Right atrium auricular region (tissue), 2 donors: ENCODE measurements around the gene CACNA2D2. TPM values are rescaled to one million over a fixed set of nuclear protein-coding genes. Genes with fewer than 3 reads are reported as not detected.

Experiments
- DNase-seq: peaks from one replicate; pipeline ENCODE4 v3.0.0-alpha.2; 2019; ENCODE audit warnings: low spot score
- H3K27ac ChIP-seq, 2 donors: fragments of 200-600 bp; sonication (generic); 1 replicate in 1 of 2; 2 replicates in 1 of 2; pipeline ENCODE4 v1.5.1; 2016 to 2019
- H3K27me3 ChIP-seq, 2 donors: fragments of 200-600 bp; sonication (generic); one replicate each; pipeline versions ENCODE4 v1.5.1 to v1.6.0; 2017 to 2019
- H3K36me3 ChIP-seq: fragments of 200-600 bp; sonication (generic); one replicate; pipeline ENCODE4 v1.5.1; 2016
- H3K4me1 ChIP-seq, 2 donors: fragments of 200-600 bp; sonication (generic); one replicate each; pipeline versions ENCODE4 v1.5.1 to v1.6.0; 2017 to 2019
- H3K4me3 ChIP-seq, 2 donors: fragments of 200-600 bp; sonication (generic); 1 replicate in 1 of 2; 2 replicates in 1 of 2; pipeline ENCODE4 v1.5.1; 2017 to 2019; ENCODE audit warnings: mild to moderate bottlenecking in 1 of 2, moderate library complexity in 1 of 2
- H3K9me3 ChIP-seq, 2 donors: fragments of 200-600 bp; sonication (generic); one replicate each; pipeline ENCODE4 v1.5.1; 2019
- CTCF ChIP-seq, 2 donors: fragments of 200-600 bp; sonication (generic); IDR thresholded peaks; one replicate each; pipeline ENCODE4 v1.5.1; 2019; ENCODE audit warnings: antibody characterized with exemption in 2 of 2
- total RNA-seq, 2 donors: library from RNA; depleted of rRNA; stranded (reverse); fragments of >200 nt; gene quantifications; one replicate each; pipeline ENCODE4 v1.1.0, GENCODE V29; 2016

CACNA2D2 gene
- total RNA-seq, 2 donors from 2014 or later = 3.7 to 6.2 TPM

- TF ChIP-seq CTCF (IDR thresholded peaks at IDR 0.05) = no peak
- Histone ChIP-seq H3K27ac (no peak overlapping the region), H3K4me1 (peaks cover 0 to 25% of the 10 kb centered on the region in 2 donors), H3K9me3 (no peaks in the 10 kb centered on the region), H3K36me3 (no peaks in the 10 kb centered on the region), H3K27me3 (no peaks in the 10 kb centered on the region), H3K4me3 (no peak overlapping the region)
- no peak for DNase-seq
Observed at GRCh38 chr3:50444213-50444612, 59.2 kb downstream of the CACNA2D2 start.

- peak overlapping the region in 1 of 2 donors; percentile 53 for H3K27ac ChIP-seq
- no peak for DNase-seq
Observed at GRCh38 chr3:50442945-50443579, 60.4 kb downstream of the CACNA2D2 start.

GRCh38 chr3:50441424-50442217 lies 61.8 kb downstream of the CACNA2D2 start:
- Histone ChIP-seq H3K27ac (peak overlapping the region in 1 of 2 donors; percentile 43), H3K9me3 (no peaks in the 10 kb centered on the region), H3K4me3 (no peak overlapping the region), H3K36me3 (no peaks in the 10 kb centered on the region), H3K4me1 (peaks cover 0 to 32% of the 10 kb centered on the region in 2 donors), H3K27me3 (no peaks in the 10 kb centered on the region)
- TF ChIP-seq CTCF (IDR thresholded peaks at IDR 0.05) = no peak
- DNase-seq = no peak

More at GRCh38 chr3:50442945-50443579, 60.4 kb downstream of the CACNA2D2 start:
- H3K9me3 ChIP-seq = no peaks in the 10 kb centered on the region
- no peak for TF ChIP-seq CTCF (IDR thresholded peaks at IDR 0.05)
- H3K4me3 ChIP-seq = no peak overlapping the region
- no peaks in the 10 kb centered on the region for H3K27me3 ChIP-seq
- no peaks in the 10 kb centered on the region for H3K36me3 ChIP-seq
- peaks cover 0 to 25% of the 10 kb centered on the region in 2 donors for H3K4me1 ChIP-seq

GRCh38 chr3:50436114-50436674 lies 67.2 kb downstream of the CACNA2D2 start:
- Histone ChIP-seq H3K36me3 (no peaks in the 10 kb centered on the region), H3K4me1 (peaks cover 0 to 15% of the 10 kb centered on the region in 2 donors), H3K27ac (peak overlapping the region in 1 of 2 donors; percentile 56), H3K9me3 (no peaks in the 10 kb centered on the region), H3K27me3 (no peaks in the 10 kb centered on the region), H3K4me3 (no peak overlapping the region)
- peak; percentile 65 for DNase-seq
- peak; percentile 82 to 86 for TF ChIP-seq CTCF (IDR thresholded peaks at IDR 0.05)

- no peaks in the 10 kb centered on the region for H3K36me3 ChIP-seq
- no peak for DNase-seq
- no peaks in the 10 kb centered on the region for H3K27me3 ChIP-seq
- H3K4me3 ChIP-seq = no peak overlapping the region
- peak overlapping the region in 1 of 2 donors; percentile 56 for H3K27ac ChIP-seq
- H3K4me1 ChIP-seq = peaks cover 0 to 15% of the 10 kb centered on the region in 2 donors
- no peaks in the 10 kb centered on the region for H3K9me3 ChIP-seq
- no peak for TF ChIP-seq CTCF (IDR thresholded peaks at IDR 0.05)
Observed at GRCh38 chr3:50435371-50436113, 67.9 kb downstream of the CACNA2D2 start.
